ENCODE measurements around the gene ARHGAP31. TPM values are rescaled to one million over a fixed set of nuclear protein-coding genes. Genes with fewer than 3 reads are reported as not detected.

ARHGAP31 gene
- total and polyA plus RNA-seq, 4 donors, result 0.99 to 4.6 (median 2.6) TPM

DNA sequence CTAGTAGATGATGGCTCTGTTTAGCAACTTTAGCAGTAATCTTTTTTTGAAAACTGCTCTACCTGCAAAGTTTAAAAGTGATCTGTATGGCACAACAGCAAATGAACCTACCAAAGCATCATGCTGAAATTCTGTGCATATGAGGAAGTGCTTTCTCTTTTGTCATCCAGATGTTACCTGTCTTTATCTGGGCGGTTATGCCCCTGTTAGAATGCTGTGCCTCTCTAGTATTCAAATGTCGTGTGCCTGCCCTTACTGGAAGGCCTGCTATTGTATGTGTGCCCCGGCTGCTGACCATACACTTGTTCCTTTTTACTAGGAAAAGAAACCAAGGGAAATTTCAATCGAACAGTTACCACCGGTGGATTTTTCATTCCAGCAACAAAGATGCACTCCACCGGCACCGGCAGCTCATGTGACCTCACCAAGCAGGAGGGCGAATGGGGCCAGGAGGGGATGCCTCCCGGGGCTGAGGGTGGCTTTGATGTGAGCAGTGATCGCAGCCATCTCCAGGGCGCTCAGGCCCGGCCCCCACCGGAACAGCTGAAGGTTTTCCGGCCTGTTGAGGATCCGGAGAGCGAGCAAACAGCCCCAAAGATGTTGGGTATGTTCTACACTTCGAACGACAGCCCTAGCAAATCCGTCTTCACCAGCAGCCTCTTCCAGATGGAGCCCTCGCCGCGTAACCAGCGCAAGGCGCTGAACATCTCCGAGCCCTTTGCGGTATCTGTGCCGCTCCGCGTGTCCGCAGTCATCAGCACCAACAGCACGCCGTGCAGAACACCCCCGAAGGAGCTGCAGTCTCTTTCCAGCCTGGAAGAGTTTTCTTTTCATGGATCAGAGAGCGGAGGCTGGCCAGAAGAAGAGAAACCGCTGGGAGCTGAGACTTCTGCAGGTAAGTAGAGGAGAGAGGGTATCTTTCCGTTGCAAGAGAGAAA lies 107.6 kb downstream of the ARHGAP31 start:
- 79% methylated on average over 36 of the region's 36 CpGs for WGBS
- no peak for TF ChIP-seq TAF1 (conservative IDR thresholded peaks at IDR 0.05)
- TF ChIP-seq, protein P1, sequence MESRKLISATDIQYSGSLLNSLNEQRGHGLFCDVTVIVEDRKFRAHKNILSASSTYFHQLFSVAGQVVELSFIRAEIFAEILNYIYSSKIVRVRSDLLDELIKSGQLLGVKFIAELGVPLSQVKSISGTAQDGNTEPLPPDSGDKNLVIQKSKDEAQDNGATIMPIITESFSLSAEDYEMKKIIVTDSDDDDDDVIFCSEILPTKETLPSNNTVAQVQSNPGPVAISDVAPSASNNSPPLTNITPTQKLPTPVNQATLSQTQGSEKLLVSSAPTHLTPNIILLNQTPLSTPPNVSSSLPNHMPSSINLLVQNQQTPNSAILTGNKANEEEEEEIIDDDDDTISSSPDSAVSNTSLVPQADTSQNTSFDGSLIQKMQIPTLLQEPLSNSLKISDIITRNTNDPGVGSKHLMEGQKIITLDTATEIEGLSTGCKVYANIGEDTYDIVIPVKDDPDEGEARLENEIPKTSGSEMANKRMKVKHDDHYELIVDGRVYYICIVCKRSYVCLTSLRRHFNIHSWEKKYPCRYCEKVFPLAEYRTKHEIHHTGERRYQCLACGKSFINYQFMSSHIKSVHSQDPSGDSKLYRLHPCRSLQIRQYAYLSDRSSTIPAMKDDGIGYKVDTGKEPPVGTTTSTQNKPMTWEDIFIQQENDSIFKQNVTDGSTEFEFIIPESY (IDR thresholded peaks at IDR 0.05), result no peak
- no peak for TF ChIP-seq NR2F2 (IDR thresholded peaks at IDR 0.05)
- no peak for TF ChIP-seq JUND (IDR thresholded peaks at IDR 0.05)
- TF ChIP-seq, protein P2, sequence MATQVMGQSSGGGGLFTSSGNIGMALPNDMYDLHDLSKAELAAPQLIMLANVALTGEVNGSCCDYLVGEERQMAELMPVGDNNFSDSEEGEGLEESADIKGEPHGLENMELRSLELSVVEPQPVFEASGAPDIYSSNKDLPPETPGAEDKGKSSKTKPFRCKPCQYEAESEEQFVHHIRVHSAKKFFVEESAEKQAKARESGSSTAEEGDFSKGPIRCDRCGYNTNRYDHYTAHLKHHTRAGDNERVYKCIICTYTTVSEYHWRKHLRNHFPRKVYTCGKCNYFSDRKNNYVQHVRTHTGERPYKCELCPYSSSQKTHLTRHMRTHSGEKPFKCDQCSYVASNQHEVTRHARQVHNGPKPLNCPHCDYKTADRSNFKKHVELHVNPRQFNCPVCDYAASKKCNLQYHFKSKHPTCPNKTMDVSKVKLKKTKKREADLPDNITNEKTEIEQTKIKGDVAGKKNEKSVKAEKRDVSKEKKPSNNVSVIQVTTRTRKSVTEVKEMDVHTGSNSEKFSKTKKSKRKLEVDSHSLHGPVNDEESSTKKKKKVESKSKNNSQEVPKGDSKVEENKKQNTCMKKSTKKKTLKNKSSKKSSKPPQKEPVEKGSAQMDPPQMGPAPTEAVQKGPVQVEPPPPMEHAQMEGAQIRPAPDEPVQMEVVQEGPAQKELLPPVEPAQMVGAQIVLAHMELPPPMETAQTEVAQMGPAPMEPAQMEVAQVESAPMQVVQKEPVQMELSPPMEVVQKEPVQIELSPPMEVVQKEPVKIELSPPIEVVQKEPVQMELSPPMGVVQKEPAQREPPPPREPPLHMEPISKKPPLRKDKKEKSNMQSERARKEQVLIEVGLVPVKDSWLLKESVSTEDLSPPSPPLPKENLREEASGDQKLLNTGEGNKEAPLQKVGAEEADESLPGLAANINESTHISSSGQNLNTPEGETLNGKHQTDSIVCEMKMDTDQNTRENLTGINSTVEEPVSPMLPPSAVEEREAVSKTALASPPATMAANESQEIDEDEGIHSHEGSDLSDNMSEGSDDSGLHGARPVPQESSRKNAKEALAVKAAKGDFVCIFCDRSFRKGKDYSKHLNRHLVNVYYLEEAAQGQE (IDR thresholded peaks at IDR 0.05), result no peak
- TF ChIP-seq, protein P3, sequence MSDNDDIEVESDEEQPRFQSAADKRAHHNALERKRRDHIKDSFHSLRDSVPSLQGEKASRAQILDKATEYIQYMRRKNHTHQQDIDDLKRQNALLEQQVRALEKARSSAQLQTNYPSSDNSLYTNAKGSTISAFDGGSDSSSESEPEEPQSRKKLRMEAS (IDR thresholded peaks at IDR 0.05), result no peak
- no peak for TF ChIP-seq HNF4A (conservative IDR thresholded peaks at IDR 0.05)
- TF ChIP-seq GABPA (IDR thresholded peaks at IDR 0.05 in 1 of 2, conservative IDR thresholded peaks at IDR 0.05 in 1 of 2), result no peak
- no peak for TF ChIP-seq RAD21 (IDR thresholded peaks at IDR 0.05)
- TF ChIP-seq, protein P4, sequence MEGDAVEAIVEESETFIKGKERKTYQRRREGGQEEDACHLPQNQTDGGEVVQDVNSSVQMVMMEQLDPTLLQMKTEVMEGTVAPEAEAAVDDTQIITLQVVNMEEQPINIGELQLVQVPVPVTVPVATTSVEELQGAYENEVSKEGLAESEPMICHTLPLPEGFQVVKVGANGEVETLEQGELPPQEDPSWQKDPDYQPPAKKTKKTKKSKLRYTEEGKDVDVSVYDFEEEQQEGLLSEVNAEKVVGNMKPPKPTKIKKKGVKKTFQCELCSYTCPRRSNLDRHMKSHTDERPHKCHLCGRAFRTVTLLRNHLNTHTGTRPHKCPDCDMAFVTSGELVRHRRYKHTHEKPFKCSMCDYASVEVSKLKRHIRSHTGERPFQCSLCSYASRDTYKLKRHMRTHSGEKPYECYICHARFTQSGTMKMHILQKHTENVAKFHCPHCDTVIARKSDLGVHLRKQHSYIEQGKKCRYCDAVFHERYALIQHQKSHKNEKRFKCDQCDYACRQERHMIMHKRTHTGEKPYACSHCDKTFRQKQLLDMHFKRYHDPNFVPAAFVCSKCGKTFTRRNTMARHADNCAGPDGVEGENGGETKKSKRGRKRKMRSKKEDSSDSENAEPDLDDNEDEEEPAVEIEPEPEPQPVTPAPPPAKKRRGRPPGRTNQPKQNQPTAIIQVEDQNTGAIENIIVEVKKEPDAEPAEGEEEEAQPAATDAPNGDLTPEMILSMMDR (IDR thresholded peaks at IDR 0.05; ENCODE audit: low read depth, low read length, missing input control), result no peak
- TF ChIP-seq RXRA (IDR thresholded peaks at IDR 0.05), result no peak
- TF ChIP-seq, protein P5, sequence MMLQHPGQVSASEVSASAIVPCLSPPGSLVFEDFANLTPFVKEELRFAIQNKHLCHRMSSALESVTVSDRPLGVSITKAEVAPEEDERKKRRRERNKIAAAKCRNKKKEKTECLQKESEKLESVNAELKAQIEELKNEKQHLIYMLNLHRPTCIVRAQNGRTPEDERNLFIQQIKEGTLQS (IDR thresholded peaks at IDR 0.05), result no peak
- no peak for TF ChIP-seq EGR1 (IDR thresholded peaks at IDR 0.05; ENCODE audit: low read depth in 2 of 2)
- TF ChIP-seq FOXA1 (IDR thresholded peaks at IDR 0.05), result no peak
- TF ChIP-seq SP1 (IDR thresholded peaks at IDR 0.05), result no peak
- TF ChIP-seq FOXA2 (IDR thresholded peaks at IDR 0.05), result no peak
- H3K36me3 ChIP-seq (ENCODE audit: control insufficient read depth in 4 of 4, insufficient read depth in 3 of 4, low read depth in 1 of 4, low read length in 3 of 4), result peaks cover 0 to 11% (median 0%) of the 10 kb centered on the region in 4 donors
- no peak for DNase-seq (ENCODE audit: low spot score)
- H3K4me3 ChIP-seq (ENCODE audit: low read depth in 1 of 3, low read length in 3 of 3), result no peak overlapping the region
- H3K9ac ChIP-seq (ENCODE audit: low read depth in 1 of 2, low read length in 2 of 2), result no peak overlapping the region
- no peaks in the 10 kb centered on the region for H3K27me3 ChIP-seq (ENCODE audit: control insufficient read depth in 4 of 4, insufficient read depth in 4 of 4, low read length in 3 of 4)
- no peaks in the 10 kb centered on the region for H3K4me1 ChIP-seq (ENCODE audit: control insufficient read depth in 4 of 4, insufficient read depth in 4 of 4, low read length in 3 of 4)
- no peak overlapping the region for H3K27ac ChIP-seq (ENCODE audit: low read depth in 1 of 2, low read length in 2 of 2)
- H3K9me3 ChIP-seq (ENCODE audit: control insufficient read depth in 4 of 4, low read length in 3 of 4), result no peaks in the 10 kb centered on the region
